Ammon's horn (tissue), 1 donor: ENCODE results near the gene RETREG1.
"Not testable (repeated sequence)": the region's sequence is repeated elsewhere in the genome, so short reads cannot be mapped to it uniquely, and the experiment has no call there.

ENCODE experiments used
- DNase-seq: peaks from one replicate; pipeline ENCODE4 v3.0.0-alpha.2; 2016; ENCODE audit warnings: low spot score

Gene RETREG1, protein sequence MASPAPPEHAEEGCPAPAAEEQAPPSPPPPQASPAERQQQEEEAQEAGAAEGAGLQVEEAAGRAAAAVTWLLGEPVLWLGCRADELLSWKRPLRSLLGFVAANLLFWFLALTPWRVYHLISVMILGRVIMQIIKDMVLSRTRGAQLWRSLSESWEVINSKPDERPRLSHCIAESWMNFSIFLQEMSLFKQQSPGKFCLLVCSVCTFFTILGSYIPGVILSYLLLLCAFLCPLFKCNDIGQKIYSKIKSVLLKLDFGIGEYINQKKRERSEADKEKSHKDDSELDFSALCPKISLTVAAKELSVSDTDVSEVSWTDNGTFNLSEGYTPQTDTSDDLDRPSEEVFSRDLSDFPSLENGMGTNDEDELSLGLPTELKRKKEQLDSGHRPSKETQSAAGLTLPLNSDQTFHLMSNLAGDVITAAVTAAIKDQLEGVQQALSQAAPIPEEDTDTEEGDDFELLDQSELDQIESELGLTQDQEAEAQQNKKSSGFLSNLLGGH

DNA sequence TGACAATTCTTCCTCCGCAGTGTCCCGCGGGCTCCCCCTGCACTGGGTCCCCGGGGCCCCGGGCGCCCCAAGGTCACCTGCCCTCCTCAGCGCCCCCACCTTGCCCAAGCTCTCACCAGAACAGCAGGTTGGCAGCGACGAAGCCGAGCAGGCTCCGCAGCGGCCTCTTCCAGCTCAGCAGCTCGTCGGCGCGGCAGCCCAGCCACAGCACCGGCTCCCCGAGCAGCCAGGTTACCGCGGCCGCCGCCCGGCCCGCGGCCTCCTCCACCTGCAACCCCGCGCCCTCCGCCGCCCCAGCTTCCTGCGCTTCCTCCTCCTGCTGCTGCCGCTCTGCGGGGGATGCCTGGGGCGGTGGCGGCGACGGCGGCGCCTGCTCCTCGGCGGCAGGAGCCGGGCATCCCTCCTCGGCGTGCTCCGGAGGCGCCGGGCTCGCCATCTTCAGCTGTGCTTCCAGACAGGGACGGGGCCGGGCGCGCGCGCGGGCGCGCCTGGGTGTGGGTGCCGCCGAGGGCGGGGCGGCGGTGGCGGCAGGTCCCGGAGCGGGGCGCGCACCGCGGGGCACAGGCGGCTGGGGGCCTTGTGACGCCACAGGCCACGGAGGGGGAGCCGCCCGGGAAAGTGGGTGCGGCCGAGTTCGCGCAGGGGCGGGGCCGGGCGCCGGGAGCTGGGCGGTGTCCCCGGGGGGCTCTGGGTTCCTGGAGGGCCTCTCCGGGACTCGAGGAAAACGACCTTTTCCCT, at the start of gene RETREG1:
Gene RETREG1, minus strand, starts transcription at position 462 of the 738 bp plus-strand sequence. Its CDS starts 26 bp downstream, at position 436.
- peak; percentile 69 for DNase-seq

DNA sequence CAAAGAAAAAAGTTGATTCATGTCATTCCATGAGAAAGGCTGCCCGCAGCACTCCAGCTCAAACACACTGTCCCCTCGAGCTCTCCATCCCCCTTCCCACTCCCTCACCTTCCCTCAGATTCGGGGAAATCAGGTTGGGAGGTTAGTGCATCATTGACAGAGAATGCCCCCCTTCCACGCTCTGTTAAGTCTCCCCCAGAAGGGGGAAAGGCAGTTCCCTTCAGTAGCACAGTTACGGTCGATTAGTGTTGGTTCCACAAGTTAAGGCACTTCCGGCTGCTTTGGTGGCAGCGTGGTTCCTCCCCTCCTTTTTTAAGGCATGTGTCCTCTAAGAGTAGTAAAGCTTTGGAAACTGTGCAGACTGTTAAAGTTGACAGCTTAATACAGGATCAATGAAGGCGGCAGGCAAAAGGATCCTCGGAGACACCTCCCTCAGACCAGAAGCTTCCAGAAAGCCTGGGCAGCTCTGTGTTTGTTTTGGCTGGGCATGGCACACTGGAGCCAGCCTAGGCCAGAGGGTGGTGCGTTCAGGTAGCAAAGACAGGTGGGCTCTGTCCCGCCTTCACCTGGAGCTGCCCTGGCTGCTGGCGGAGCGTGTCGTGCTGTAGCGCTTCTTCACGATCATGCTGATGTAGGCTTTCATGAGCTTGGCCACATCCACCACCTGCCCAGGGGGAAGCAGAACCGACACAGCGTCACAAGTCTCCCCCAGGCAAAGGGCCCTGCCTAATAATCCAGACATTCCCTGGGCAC, 49.5 kb upstream of the RETREG1 start:
- DNase-seq, result no peak

DNA sequence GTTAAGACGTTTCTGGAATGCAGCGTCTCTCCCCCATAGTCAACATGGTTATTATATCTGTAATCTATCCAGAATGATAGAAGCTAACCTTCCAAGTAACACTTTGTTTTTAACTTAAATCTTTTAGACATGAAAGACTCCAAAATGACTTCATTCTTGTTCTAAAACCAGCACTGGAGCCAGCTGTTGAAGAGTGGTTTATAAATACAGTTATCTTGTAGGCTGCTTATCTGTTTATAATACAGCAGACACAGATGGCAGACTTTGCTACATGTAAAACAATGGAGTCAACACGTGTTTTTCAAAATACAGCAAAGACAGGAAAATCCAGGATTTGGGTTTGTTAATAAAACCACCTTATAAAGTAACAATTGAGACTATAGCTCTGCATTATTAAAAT, 48.8 kb upstream of the RETREG1 start:
- DNase-seq, result no peak

DNA sequence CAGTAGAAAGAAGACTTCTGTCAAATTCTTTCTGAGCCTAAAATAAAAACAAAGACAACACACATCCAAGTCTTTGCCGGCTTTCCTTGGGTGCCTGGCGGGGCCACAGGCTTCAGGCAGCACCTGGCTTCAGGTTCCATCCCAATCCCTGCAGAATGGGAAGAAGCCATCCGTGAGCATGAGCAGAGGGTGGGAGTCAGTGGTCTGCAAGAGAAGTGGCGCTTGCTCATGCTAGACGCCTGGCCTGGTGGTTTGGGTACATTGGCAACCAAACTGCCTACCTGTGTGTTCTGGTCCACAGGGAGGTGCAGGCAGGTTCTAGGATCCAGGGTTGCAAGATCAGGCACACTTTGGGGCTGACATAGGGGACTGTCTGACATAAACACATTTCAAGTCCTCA, 47.6 kb upstream of the RETREG1 start:
- DNase-seq, result no peak

DNA sequence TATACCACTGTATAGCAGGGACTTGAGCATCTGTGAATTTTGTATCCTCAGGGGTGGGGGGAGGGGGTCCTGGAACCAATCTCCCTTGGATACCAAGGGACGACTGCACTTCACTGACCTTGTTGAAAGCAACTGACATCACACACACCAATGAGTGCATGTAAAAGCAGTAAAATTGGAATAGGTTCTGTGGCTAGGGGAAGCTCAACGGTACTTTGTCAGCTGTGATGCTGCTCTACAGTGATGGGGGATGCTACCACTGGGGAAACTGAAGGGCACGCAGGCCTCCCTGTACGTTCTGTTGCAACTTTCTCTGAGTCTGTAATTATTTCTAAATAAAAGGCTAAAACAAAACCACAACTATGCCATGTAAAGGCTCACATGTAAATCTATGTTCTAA, 47.0 kb upstream of the RETREG1 start:
- no peak for DNase-seq

DNA sequence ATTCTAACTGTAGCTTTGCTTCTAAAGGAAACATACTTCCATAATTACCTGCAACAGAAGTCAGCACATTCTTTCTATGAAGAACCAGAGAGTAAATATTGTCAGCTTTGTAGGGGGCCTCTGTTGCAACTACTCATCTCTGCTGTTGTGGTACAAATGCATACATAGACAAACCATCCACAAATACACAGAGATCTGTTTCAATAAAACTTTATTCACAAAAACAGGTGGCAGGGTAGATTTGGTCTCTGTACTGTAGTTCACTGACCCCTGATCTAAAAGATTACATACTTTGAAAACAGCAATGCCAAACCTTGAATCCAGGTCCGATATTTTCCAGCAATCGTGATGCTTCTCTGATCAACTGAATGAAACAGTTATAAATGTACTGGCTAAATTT, 44.9 kb upstream of the RETREG1 start:
- DNase-seq, result no peak

DNA sequence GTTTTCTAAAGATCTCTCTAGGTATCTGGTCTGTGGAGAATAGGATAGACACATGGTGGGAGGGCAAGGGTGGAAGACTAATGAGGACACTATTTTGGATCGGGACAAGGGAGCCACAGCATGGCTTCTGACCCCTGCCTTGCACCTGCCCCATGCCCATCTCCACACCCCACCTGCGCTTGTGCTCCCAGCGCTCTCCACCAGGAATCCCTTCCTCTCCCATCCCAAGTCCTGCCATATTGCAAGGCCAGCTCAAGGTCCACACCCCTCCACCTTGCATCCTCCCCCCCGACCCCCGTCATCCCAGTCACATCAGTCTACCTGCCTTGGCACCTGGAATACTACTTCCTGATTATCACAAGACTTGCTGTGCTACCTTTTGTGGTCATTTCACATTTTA, 44.2 kb upstream of the RETREG1 start:
- no peak for DNase-seq

DNA sequence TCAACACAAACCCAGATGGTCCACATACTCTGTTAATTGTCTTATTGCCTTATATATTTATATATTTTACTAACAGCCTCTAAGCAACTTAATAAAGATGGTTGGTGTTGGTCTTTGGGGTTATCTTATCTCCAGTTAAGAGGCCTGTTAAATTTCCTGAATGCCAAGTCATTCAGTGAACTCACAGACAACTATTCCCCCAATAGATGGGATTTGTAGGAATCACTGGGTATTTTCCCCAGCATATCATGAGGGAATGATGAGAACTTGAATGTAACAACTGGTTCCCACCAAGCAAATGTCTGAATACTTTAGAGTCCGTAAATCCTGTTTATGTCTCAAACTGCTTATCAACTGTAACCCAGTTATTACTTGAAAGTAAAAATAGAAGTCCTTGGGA, 42.7 kb upstream of the RETREG1 start:
- DNase-seq, result no peak

DNA sequence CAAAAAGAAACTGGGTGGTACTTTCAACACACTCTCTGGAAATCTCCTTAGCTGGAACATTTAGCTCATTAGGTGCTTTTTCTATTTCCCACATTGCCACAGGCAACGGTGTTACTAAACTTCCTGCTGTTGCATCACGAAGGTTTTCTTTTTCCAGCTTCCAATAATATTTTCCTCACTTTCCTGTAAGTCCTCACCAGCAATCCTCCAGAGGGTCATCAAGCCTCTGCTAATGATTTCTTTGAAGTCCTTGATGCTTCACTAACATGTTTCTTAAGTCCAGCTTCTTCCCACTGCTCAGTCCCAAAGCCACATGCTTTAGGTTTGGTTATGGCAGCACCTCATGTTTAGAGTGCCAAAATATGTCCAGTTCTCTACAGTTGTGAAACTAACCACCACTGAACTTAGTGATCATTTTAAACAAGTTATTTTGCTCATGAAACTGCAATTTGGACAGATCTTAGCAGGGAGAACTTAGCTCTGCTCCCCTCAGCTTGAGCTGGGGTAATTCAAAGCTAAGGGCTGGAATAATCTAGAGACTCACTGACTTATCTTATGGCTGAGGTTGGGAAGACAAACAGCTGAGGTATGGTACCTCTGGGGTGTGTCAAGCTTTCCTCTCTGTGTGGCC, 39.9 kb upstream of the RETREG1 start:
- DNase-seq, result no peak

DNA sequence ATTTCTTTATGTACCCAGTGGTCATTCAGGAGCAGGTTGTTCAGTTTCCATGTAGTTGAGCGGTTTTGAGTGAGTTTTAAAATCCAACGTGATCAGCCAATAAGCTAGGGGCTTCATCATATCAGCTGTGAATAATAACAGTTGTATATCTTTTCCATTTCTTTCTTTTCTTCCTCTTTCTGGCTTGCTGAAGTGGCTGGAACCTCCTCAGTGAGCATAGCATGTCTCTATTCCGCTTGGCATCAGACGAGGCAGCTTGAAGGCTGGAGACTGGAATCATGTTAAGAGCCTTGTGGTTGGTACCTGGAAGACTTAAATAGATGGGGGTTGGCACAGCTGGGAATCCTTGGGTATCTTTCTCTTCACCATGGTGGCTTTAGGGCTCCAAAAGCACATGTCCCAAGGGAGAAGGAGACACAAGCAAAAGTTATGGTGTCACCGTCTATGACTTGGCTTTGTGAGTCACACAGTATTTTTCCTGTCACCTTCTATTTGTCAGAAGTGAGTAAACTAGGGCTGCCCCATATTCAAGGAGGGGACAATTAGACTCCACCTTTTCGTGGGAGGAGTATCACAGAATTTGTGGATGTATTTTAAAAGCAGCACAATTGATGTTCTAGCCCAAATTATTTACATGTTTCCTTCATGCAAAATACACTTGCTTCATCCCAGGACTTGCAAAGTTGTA, 38.0 kb upstream of the RETREG1 start:
- no peak for DNase-seq

DNA sequence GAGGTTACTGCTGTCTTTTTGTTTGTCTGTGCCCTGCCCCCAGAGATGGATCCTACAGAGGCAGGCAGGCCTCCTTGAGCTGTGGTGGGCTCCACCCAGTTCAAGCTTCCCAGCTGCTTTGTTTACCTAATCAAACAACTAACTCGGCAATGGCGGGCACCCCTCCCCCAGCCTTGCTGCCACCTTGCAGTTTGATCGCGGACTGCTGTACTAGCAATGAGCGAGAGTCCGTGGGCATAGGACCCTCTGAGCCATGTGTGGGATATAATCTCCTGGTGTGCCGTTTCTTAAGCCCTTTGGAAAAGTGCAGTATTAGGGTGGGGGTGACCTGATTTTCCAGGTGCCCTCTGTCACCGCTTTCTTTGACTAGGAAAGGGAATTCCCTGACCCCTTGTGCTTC, 31.9 kb upstream of the RETREG1 start:
- DNase-seq, result not testable (repeated sequence)

DNA sequence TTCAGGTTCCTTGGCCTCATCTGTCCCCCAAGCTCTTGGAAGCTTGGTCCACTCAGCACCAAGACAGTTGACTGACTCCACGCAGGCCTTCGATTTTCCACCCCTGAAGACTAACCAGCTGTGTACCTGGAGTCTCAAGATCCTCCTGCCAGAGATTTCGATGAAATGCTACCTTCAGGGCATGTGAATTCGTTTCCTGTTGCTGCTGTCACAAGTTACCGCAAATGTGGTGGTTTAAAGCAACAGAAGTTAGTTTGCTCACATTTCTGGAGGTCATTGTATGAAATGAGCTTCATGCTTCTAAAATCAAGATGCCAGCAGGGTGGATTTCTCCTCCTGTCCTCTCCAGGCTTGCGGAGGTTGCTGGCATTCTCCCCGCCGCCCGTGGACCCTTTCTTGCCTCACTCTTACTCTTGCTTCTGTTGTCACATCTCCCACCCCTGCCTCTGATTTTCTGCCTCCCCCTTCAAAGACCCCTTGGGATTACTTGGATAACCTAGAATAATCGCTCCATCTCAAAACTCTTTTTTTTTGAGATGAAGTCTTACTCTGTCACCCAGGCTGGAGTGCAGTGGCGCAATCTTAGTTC, 27.6 kb upstream of the RETREG1 start:
- DNase-seq, result no peak

DNA sequence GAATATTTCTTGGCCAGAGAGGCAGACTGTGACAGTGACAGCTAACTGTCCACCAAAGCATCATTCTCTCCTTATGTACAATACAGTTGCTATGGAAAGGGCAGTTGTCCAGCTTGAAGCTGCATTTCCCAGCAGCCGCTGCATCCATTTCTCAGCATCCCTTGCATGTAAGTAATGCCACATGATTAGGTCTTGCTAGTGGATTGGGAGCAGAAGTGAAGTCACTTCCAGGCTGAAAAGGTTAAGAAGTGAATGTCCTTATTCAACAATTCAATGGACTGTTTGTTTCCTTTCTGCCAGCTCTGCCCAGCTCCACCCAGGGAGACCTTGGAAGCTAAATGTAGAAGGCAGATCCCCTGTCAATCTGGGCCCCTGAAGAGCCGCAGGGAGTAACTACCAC, 26.1 kb upstream of the RETREG1 start:
- DNase-seq, result no peak

DNA sequence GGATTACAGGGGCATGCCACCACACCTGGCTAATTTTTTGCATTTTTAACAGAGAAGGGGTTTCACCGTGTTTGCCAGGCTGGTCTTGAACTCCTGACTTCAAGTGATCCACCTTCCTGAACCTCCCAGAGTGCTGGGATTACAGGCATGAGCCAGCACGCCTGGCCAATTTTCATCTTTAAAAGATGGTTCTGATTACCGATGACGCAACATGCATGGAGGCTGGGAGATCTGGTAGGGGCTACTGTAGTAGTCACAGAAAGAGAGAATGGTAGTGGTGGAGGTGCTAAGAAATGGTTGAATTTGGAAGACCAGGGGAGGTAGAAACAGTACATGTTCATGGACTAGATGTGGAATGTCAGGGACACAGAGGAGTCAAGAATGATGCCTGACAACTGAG, 22.4 kb upstream of the RETREG1 start:
- DNase-seq, result no peak

DNA sequence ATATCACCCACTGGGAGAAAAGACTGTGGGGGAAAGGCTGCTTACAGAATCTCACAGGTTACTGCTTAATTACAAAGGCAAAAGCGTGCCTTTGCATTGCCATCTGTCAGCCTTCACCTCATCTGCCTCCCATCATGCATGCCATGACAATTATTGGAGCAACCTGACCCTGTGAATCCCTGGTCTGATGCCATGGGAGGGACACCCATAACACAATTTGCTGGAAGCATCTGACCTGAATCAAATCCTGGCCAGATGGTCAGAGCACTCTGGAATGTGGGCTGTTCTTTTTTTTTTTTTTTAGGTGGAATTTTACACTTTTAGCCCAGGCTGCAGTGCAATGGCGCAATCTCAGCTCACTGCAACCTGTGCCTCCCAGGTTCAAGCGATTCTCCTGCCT, 11.6 kb upstream of the RETREG1 start:
- no peak for DNase-seq

DNA sequence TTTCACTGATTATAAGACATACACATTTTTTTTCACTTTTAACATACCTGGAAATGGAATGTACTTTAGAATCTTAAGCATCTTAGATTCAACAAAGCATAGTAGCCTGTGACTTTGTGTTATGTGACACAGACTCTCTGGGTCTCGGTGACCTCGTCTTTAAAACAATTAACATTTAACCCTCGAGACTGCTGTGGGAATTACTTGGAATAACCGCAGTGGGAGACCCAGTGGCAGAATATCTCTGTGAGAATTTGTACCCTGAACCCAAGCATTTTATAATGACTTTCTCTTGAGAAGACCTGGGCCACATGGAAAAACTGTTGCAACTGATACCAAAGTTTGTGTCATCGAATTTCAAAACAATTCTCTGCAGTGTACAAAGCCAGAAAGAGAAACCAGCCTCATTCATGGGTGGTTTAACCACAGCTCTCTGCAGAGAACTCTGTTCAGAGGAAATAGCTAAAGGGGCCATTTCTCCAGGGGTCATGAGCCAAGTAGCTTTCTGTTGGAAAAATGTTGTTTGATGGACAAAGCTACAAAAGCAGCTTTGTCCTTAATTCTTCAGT, 10.0 kb upstream of the RETREG1 start:
- DNase-seq, result no peak

DNA sequence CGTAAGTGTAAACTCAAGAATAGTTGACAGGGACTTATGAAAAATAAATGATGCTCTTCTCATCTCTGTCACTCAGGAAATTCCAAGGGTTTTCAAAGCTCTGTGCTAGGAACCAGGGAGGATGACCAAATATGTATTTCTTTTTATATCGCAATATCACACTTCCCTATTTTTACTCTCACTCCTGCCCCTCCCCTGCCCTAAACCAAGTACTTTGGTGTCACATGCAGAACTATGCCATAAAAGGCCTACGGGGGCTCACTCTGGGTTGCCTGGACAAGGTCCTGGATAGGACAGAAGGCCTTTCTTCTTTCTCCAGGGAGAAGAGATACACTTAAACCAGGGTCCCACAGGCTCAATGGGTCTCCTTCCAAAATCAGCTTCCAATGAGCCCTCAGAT, 8.3 kb upstream of the RETREG1 start:
- no peak for DNase-seq

DNA sequence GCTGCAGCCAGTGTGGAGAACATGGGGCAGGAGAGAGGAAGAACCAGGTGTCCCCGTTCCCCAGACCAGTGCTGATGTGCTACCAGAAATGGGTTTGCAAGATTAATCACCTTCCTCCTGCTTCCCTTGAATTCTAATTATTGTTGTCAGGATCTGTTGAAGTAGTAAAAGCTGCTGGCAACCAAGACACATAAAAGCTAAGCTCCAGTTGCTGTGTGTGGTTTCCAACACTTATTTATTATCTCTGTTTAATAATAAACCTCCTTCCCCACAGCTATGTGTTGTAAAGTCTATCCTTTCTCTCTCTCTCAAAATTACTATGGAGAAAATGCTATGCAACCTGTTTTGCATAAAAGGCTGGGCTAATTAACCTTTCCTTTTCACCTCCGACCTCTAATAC, 2.3 kb upstream of the RETREG1 start:
- DNase-seq, result no peak

DNA sequence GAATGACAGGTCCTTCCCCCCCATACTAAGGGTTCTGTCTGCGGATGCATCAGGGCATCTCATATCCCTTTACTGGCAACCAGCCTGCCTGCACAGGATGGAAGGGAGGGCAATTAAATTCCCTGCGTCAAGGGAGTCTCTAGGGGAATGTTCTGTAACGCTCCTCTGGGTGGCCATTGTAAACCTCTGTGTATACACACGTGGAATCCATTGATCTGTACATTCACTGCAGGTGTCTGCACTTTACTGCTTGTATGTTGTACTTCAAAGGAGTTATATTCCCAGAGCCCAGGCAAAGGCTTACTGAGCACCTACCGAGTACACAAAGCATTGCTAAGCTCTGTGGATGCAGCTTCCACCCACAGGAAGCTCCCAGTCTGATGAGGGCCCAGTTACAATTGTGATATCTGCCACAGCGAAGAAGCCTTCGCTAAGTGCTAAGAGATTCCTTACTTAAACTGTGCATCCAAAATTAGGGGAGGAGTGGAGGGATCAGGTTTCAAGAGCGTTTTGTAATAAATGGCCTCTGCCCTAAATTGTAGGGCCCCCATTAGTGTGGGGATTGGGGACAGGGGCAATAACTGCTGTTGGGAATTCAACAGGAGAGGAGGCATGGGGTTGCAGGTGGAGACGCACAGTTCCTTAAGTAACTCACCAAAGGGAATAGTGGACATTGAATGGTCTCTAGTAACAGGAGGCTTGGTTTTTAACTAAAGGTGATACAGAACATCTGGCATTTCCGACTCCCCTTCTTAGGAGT, 1.5 kb upstream of the RETREG1 start:
- no peak for DNase-seq
